HG03565 (cell line): Measurements from ENCODE around the gene CACNA1D.
"Not testable (repeated sequence)": the region's sequence is repeated elsewhere in the genome, so short reads cannot be mapped to it uniquely, and the experiment has no call there.

ENCODE experiments used
- ATAC-seq: cut with Tn5 transposase; IDR thresholded peaks from one replicate; pipeline ENCODE4 v1.9.1; 2021; ENCODE audit warnings: mild to moderate bottlenecking, moderate library complexity; ENCODE audit not compliant: unreplicated experiment

Gene CACNA1D

GRCh38 chr3:53612508-53612907 is 118.1 kb downstream of the CACNA1D start:
- no peak for ATAC-seq

GRCh38 chr3:53613125-53613524 is 118.7 kb downstream of the CACNA1D start:
- ATAC-seq: no peak

GRCh38 chr3:53614307-53614706 is 119.9 kb downstream of the CACNA1D start:
- no peak for ATAC-seq

- no peak for ATAC-seq
Observed at GRCh38 chr3:53616321-53616720, 121.9 kb downstream of the CACNA1D start.

- ATAC-seq: no peak
Observed at GRCh38 chr3:53616971-53617892, 122.8 kb downstream of the CACNA1D start.

GRCh38 chr3:53617893-53618523 is 123.6 kb downstream of the CACNA1D start:
- no peak for ATAC-seq

- no peak for ATAC-seq
Observed at GRCh38 chr3:53618524-53618906, 124.1 kb downstream of the CACNA1D start.

GRCh38 chr3:53618936-53619335 is 124.5 kb downstream of the CACNA1D start:
- no peak for ATAC-seq

GRCh38 chr3:53624061-53624857 is 129.8 kb downstream of the CACNA1D start:
- no peak for ATAC-seq

GRCh38 chr3:53626876-53627275 is 132.5 kb downstream of the CACNA1D start:
- ATAC-seq: no peak

- no peak for ATAC-seq
Observed at GRCh38 chr3:53628536-53629401, 134.4 kb downstream of the CACNA1D start.

- ATAC-seq: no peak
Observed at GRCh38 chr3:53629402-53629723, 135.0 kb downstream of the CACNA1D start.

- ATAC-seq: no peak
Observed at GRCh38 chr3:53630547-53630946, 136.1 kb downstream of the CACNA1D start.

GRCh38 chr3:53633197-53633787 is 138.9 kb downstream of the CACNA1D start:
- no peak for ATAC-seq

- no peak for ATAC-seq
Observed at GRCh38 chr3:53635041-53635440, 140.6 kb downstream of the CACNA1D start.

- not testable (repeated sequence) for ATAC-seq
Observed at GRCh38 chr3:53638806-53639205, 144.4 kb downstream of the CACNA1D start.

- no peak for ATAC-seq
Observed at GRCh38 chr3:53641397-53641796, 147.0 kb downstream of the CACNA1D start.

GRCh38 chr3:53642211-53642610 is 147.8 kb downstream of the CACNA1D start:
- no peak for ATAC-seq

- no peak for ATAC-seq
Observed at GRCh38 chr3:53643757-53644156, 149.3 kb downstream of the CACNA1D start.

- ATAC-seq: no peak
Observed at GRCh38 chr3:53645754-53646153, 151.3 kb downstream of the CACNA1D start.
